ENCODE data around the gene RASGRP1. TPM values are rescaled to one million over a fixed set of nuclear protein-coding genes. Genes with fewer than 3 reads are reported as not detected.

RASGRP1 gene
- total and polyA plus RNA-seq, 7 donors = 0.33 to 3.6 (median 0.71) TPM; not detected in 2

GRCh38 chr15:38533416-38533915, 31.1 kb downstream of the RASGRP1 start:
- 78 to 87% methylated on average over 6 of the region's 6 CpGs for WGBS, 2 donors
- no peak overlapping the region for H3K27ac ChIP-seq
- no peak for DNase-seq

GRCh38 chr15:38532728-38533127, 31.9 kb downstream of the RASGRP1 start:
- no peaks in the 10 kb centered on the region for H3K9me3 ChIP-seq
- H3K36me3 ChIP-seq = no peaks in the 10 kb centered on the region
- DNase-seq = no peak
- H3K27me3 ChIP-seq = no peaks in the 10 kb centered on the region
- no peak overlapping the region for H3K4me3 ChIP-seq
- TF ChIP-seq POLR2AphosphoS5 (IDR thresholded peaks at IDR 0.05) (no peak), EP300 (IDR thresholded peaks at IDR 0.05) (no peak), CTCF (IDR thresholded peaks at IDR 0.05) (no peak), POLR2A (IDR thresholded peaks at IDR 0.05) (no peak)
- intact Hi-C loops (cut with DNase I) = no loop called here
- WGBS, 2 donors = 85 to 92% methylated on average over 3 of the region's 3 CpGs
- H3K27ac ChIP-seq = no peak overlapping the region
- H3K4me1 ChIP-seq = peaks cover 0 to 15% (median 9%) of the 10 kb centered on the region in 4 donors

More at GRCh38 chr15:38533416-38533915, 31.1 kb downstream of the RASGRP1 start:
- no peaks in the 10 kb centered on the region for H3K9me3 ChIP-seq
- TF ChIP-seq CTCF (IDR thresholded peaks at IDR 0.05) = no peak
- peaks cover 0 to 15% (median 9%) of the 10 kb centered on the region in 4 donors for H3K4me1 ChIP-seq
- no peaks in the 10 kb centered on the region for H3K36me3 ChIP-seq
- intact Hi-C loops (cut with DNase I) = no loop called here
- H3K4me3 ChIP-seq = no peak overlapping the region
- no peaks in the 10 kb centered on the region for H3K27me3 ChIP-seq

- 87 to 94% methylated on average over 4 of the region's 4 CpGs for WGBS, 2 donors
- intact Hi-C loops (cut with DNase I) = no loop called here
- Histone ChIP-seq H3K36me3 (no peaks in the 10 kb centered on the region), H3K4me3 (no peak overlapping the region), H3K4me1 (peaks cover 0 to 15% (median 9%) of the 10 kb centered on the region in 4 donors), H3K9me3 (no peaks in the 10 kb centered on the region), H3K27me3 (no peaks in the 10 kb centered on the region), H3K27ac (no peak overlapping the region)
- no peak for DNase-seq
- TF ChIP-seq POLR2AphosphoS5 (IDR thresholded peaks at IDR 0.05) (no peak), CTCF (IDR thresholded peaks at IDR 0.05) (no peak), EP300 (IDR thresholded peaks at IDR 0.05) (no peak), POLR2A (IDR thresholded peaks at IDR 0.05) (no peak)
Measured at GRCh38 chr15:38531509-38531908, 33.1 kb downstream of the RASGRP1 start.

- H3K4me1 ChIP-seq = peaks cover 0 to 2% (median under 1%) of the 10 kb centered on the region in 4 donors
- H3K4me3 ChIP-seq = no peak overlapping the region
- TF ChIP-seq CTCF (IDR thresholded peaks at IDR 0.05) (no peak), POLR2AphosphoS5 (IDR thresholded peaks at IDR 0.05) (no peak), EP300 (IDR thresholded peaks at IDR 0.05) (no peak), POLR2A (IDR thresholded peaks at IDR 0.05) (no peak)
- H3K27me3 ChIP-seq = no peaks in the 10 kb centered on the region
- H3K27ac ChIP-seq = no peak overlapping the region
- no peaks in the 10 kb centered on the region for H3K36me3 ChIP-seq
- no peak for DNase-seq
- no peaks in the 10 kb centered on the region for H3K9me3 ChIP-seq
- intact Hi-C loops (cut with DNase I) = no loop called here
- 78 to 90% methylated on average over 1 of the region's 1 CpG for WGBS, 2 donors
Measured at GRCh38 chr15:38530113-38530512, 34.5 kb downstream of the RASGRP1 start.

- DNase-seq = no peak
- Histone ChIP-seq H3K4me1 (no peaks in the 10 kb centered on the region), H3K4me3 (no peak overlapping the region), H3K9me3 (no peaks in the 10 kb centered on the region), H3K36me3 (no peaks in the 10 kb centered on the region), H3K27ac (no peak overlapping the region), H3K27me3 (no peaks in the 10 kb centered on the region)
- TF ChIP-seq CTCF (IDR thresholded peaks at IDR 0.05) (no peak), POLR2AphosphoS5 (IDR thresholded peaks at IDR 0.05) (no peak), POLR2A (IDR thresholded peaks at IDR 0.05) (no peak), EP300 (IDR thresholded peaks at IDR 0.05) (no peak)
- intact Hi-C loops (cut with DNase I) = no loop called here
- WGBS, 2 donors = 90 to 100% methylated on average over 1 of the region's 1 CpG
Measured at GRCh38 chr15:38528294-38528693, 36.3 kb downstream of the RASGRP1 start.
